Fibroblast of skin of right quadriceps (primary cell): ENCODE data around the gene LDAF1.
"Not testable (repeated sequence)": the region's sequence is repeated elsewhere in the genome, so short reads cannot be mapped to it uniquely, and the experiment has no call there.

ENCODE experiments used
- DNase-seq: peaks from one replicate; pipeline ENCODE4 v3.0.0-alpha.2; 2013

LDAF1 gene

GRCh38 chr16:21158208-21159110 is at the start of gene LDAF1:
Gene LDAF1 (plus strand): TSS chr16:21158674. CDS start chr16:21161183, 2,509 bp downstream.
- DNase-seq: peak; percentile 75

GRCh38 chr16:21115551-21115950 is 42.9 kb upstream of the LDAF1 start:
- DNase-seq: not testable (repeated sequence)

DNA sequence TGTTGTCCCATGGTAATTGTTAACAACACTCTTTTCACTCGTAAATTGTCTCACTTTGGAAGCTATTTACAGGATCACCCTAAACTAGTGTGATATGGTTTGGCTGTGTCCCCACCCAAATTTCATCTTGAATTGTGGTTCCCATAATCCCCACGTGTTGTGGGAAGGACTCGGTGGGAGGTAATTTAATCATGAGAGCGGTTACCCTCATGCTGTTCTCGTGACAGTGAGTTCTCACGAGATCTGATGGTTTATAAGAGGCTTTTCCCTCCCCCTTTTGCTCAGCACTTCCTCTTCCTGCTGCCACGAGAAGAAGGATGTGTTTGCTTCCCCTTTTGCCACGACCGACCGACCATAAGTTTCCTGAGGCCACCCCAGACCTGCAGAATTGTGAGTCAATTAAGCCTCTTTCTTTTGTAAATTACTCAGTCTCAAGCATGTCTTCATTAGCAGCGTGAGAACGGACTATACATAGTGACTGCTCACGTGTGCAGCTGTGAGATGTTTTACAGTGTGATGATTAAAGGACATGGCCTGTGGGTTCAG is 42.3 kb upstream of the LDAF1 start:
- DNase-seq: no peak

DNA sequence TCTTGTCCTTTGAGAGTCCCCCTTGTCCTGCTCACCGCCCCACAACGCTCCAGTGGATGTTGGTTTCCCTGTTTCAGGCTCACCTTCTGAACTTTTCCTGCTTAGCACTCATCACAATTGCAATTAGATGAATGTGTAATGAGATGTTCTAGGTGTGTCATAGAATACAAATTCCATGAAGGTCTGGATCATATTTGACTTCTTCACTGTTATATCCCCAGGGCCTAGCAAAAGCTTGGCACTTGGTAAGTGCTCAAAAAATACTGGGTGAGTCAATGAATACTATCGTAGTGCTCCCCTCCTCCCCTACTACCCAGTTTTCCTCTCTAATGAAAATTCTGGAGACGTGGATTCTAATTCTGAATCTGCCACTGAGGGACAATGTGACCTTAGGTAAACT is 40.9 kb upstream of the LDAF1 start:
- no peak for DNase-seq

DNA sequence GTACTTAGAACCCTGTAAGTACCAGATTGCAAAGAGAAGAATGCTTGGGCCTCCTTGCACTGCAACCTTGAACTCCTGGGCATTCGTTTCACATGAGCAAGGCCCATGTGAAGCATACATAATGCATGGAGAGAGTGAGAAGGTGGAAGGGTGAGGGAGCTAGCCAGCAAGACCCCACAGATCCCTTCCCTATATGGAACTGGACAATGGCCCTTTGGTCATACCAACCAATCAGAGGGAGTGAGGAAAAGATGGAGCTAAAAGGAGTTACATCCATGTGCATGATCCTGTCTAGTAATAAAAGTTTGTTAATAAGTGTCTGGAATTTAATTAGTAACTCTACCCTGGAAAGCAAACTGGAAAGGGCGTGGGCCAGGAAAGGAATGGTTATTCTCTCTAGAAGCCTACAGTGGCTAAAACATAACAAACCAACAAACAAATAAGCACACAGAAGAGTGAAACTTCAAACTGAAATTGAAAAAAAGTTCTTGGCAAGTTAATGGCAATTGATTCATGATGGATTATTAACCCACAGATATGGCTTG is 37.4 kb upstream of the LDAF1 start:
- no peak for DNase-seq

- DNase-seq: no peak
These were observed 33.3 kb upstream of the LDAF1 start for GRCh38 chr16:21125191-21125590.

DNA sequence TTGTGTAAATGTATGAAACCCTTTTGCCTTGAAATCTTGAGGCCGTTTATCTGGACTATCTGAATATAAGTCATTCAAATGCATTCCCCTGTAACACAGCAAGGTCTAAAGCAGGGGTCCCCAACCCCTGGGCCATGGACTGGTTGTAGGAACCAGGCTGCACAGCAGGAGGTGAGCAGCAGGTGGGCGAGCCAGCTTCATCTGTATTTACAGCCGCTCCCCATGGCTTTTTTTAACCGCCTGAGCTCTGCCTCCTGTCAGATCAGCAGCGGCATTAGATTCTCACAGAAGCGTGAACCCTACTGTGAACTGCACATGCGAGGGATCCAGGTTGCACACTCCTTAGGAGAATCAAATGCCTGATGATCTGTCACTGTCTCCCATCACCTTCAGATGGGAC is 32.0 kb upstream of the LDAF1 start:
- no peak for DNase-seq

DNA sequence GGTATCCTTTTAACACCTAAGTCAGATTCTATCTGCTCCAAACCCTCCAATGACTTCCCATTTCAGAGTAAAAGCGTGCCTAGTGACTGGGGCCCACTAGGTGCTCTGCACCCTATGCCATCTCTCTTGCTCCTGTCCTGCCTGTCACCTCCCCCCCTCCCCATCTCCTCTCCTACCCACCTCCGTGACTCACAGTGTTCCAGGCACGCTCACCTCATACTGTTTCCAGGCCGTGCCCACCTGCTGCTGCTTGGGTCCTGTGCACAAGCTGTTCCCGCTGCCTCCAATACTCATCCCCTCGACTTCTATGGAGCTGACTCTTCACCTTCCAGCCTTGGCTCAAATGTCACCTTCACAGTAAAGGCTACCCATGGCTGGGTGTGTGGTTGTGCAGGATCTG is 29.5 kb upstream of the LDAF1 start:
- DNase-seq: no peak

- no peak for DNase-seq
These were observed 27.7 kb upstream of the LDAF1 start for GRCh38 chr16:21130811-21131210.

DNA sequence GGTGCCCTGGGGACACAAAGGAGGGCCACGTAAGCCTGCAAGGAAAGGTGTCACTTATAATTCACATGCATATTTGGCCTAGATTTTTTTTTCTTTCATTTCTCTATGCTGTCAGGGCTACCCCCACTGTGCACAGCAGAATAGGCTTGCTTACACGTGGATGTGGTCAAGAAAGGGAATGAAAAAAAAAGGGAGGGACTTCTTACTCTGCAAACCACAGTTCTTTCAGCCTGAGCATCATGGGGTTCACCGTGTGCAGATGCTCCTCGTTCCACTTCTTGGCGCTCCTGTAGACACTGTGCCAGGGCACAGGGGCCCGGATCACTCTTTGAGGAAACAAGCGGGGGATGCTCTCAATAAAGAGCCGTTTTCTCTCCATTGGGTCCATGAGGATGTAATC is 24.4 kb upstream of the LDAF1 start:
- no peak for DNase-seq

DNA sequence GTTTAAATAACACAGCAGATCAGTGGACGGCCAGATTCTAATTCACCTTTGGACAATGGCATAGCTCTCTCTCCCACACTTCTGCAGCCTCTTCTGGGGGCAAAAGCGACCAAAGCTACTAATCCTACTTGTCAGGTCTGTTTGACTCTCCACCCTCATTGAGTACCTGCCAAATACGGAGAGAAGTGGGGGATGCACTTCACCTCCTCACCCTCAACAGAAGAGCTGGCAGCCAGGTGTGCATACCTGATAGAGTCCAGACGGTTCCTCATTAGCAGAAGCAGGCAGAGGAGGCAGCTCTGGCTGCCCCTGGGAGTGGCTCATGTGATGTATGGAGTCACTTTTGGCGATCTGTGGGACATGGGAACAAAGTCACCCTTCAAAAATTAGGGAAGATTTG is 12.7 kb upstream of the LDAF1 start:
- no peak for DNase-seq

GRCh38 chr16:21150375-21151001 is 8.0 kb upstream of the LDAF1 start, which contains the start of gene DNAH3:
Gene DNAH3 (minus strand): TSS chr16:21150846. CDS start chr16:21150319, 527 bp downstream.
- DNase-seq: no peak

DNA sequence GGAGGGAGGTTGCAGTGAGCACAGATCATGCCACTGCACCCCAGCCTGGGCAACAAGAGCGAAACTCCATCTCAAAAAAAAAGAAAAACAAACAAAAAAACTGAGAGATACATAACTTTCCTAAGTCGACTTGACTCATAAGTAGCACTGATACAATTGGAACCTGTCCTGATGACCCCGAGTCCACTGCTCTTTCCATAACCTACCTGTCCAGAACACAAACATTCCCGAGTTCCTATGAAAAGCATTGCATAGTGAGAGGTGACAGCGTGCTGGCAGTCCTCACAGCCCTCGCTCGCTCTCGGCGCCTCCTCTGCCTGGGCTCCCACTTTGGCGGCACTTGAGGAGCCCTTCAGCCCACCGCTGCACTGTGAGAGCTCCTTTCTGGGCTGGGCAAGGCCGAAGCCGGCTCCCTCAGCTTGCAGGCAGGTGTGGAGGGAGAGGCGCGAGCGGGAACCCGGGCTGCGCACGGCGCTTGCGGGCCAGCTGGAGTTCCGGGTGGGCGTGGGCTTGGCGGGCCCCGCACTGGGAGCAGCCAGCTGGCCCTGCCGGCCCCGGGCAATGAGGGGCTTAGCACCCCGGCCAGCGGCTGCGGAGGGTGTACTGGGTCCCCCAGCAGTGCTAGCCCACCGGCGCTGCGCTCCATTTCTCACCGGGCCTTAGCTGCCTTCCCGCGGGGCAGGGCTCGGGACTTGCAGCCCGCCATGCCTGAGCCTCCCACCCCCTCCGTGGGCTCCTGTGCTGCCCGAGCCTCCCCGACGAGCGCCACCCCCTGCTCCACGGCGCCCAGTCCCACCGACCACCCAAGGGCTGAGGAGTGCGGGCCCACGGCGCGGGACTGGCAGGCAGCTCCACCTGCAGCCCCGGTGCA is 6.1 kb upstream of the LDAF1 start:
- DNase-seq: not testable (repeated sequence)

- not testable (repeated sequence) for DNase-seq
These were observed 5.2 kb upstream of the LDAF1 start for GRCh38 chr16:21153124-21153729.

DNA sequence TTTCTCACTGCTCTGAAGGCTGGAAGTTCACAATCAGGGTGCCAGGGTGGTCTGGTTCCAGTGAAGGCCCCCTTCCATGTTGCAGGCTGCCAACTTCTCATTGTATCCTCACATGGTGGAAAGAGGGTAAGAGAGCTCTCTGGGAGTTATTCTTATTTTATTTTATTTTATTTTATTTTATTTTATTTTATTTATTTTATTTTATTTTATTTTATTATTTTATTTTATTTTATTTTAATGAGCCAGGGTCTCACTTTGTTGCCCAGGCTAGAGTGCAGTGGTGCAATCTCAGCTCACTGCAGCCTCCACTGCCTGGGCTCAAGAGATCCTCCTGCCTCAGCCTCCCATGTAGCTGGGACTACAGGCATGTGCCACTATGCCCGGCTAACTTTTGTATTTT is 2.5 kb upstream of the LDAF1 start:
- DNase-seq: not testable (repeated sequence)

GRCh38 chr16:21156767-21157467 is 1.6 kb upstream of the LDAF1 start:
- peak; percentile 85 for DNase-seq

DNA sequence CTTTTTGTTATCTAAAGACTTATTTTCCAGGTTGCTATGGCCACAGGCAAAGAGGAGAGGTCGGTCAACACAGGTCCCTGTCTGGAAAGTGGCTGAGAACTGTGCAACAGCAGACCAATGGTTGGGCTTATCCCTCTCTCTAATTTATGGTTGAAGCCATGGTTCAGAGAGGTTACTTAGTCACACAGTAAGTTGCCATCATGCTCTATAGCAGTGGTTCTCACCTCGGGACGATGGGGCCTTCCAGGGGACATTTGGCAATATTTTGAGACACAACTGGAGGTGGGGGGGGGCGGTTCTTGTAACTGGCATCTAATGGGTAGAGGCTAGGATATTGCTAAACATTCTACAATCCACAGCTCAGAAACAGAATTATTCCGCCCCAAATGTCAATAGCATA is 842 bp upstream of the LDAF1 start:
- DNase-seq: no peak

DNA sequence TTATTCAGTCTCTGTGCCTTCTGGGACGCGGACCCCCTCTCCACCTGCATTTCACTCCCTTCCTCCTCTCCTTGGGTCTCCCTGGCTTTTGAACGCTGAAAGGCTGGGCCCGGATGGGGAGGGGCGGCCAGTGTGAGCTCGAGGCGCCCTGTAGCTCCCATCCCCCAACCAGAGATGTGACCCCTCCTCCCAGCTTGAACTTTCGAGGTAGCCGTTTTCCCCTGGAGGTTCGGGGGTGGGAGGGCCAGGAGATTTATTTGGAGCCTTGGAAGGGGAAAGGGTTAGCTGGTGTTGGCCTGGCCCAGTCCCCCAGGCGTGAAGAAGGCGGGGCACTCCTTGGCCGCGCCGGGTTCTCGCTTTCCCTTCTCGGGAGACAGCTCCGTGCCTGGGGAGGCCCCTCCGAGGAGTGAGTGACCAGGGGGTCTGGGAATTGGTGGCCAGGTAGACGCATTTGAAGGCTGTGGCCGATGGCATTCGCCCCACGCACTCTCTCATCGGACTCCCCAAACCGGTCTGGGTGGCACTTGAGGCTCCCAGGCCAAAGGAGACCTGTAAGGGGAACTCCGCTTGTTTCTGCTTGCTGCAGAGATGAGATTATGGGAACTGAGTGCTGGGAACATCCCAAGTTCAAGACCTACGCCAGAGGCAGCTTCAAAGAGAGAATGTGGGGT is 942 bp downstream of the LDAF1 start:
- no peak for DNase-seq

DNA sequence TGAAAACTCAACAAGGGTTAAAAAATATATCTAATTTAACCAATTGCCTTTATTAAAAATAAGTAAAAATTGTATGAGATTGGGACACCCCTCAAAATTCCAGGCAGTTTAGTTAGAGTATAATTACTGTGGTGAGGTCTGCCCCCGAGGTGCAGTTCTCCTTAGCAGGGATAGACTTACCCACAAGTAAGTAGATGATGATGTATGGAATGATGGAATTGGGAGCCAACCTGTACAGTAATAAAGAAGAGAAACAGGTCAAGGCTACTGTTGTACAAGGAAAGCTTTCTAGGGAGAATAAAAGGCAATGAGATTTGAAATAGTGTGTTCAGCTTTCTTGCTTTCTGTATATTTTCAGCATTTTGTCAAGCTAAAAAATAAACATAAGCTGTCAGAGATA is 1.8 kb downstream of the LDAF1 start:
- DNase-seq: no peak

DNA sequence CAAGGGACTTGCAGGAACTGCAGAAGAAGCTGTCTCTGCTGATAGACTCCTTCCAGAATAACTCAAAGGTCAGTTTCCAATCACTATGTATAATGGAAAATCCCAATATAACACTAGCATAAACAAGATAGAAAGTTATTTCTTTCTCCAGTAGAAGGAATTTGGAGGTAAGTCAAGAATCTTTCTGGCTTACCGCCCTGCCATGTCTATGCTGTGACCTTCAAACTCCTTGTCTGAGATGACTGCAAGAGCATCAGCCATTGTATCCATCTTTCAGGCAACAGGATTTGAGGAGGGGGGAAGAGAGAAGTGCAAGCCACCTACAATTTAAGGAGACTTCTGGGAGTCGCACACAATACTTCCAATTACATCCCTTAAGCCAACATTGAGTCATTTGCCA is 2.7 kb downstream of the LDAF1 start:
- DNase-seq: no peak

DNA sequence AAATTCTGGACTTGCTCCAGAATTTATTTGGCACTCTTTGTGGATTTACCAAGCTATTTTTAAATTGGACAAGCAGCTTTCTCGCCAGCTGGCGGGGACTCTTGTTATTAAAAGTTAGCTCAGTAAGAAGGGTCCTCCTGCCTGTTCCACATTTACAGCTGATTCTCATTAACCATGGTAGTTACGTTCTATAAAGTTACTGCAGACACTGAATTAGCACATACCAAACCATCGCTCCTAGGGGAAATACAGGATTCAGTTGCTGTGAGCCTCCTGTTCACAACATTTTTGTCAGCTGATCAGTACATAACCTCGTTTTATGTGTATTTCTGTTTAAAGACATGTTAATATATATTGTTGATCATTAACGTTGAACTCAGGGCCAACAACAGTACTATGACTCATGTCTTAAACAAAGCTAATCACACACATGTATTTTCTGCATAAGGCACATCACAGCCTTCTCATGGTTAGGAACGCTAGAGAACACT is 4.2 kb downstream of the LDAF1 start:
- DNase-seq: peak; percentile 76
